Measurements from ENCODE around the gene RANBP9. TPM values are rescaled to one million over a fixed set of nuclear protein-coding genes. Genes with fewer than 3 reads are reported as not detected.

Gene RANBP9
- total RNA-seq, 1 donor from 2014 or later: 42.1 TPM

DNA sequence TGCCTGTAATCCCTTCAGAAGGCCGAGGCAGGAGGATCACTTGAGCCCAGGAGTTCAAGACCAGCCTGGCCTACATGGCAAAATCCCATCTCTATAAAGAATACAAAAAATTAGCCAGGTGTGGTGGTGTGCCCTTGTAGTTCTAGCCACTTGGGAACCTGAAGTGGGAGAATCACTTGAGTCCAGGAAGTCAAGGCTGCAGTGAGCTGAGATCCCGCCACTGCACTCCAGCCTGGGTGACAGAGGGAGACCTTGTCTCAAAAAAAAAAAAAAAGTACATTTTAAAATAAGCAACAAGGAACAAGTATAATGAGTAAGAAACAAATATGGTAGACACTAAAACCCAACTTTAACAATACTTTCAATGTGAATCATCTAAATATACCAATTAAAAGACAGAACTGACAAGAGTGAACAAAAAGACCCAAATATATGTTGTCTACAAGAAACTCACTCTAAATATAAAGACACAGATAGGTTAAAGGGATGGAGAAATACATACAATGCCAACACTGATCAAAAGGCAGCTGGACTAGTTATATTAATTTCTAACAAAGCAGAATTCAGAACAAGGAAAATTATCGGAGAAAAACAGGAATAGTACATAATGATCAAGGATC, 37.7 kb downstream of the RANBP9 start:
- Histone ChIP-seq H3K79me2 (ENCODE audit: insufficient read depth, low read length) (peaks cover 99% of the 10 kb centered on the region), H3K27me3 (ENCODE audit: insufficient read depth, low read length) (no peaks in the 10 kb centered on the region), H3K36me3 (ENCODE audit: insufficient read depth, low read length) (no peaks in the 10 kb centered on the region), H3K4me2 (ENCODE audit: low read length) (no peak overlapping the region), H4K20me1 (ENCODE audit: insufficient read depth, low read length) (peaks cover 62% of the 10 kb centered on the region), H3K4me1 (ENCODE audit: insufficient read depth, low read length) (no peaks in the 10 kb centered on the region), H3K9ac (ENCODE audit: low read length) (no peak overlapping the region), H3K4me3 (ENCODE audit: insufficient read depth, low read depth, low read length) (no peak overlapping the region), H2AFZ (ENCODE audit: low read depth, low read length) (no peak overlapping the region), H3K27ac (ENCODE audit: low read depth, low read length) (no peak overlapping the region), H3K9me3 (ENCODE audit: insufficient read depth, low read depth, low read length) (no peaks in the 10 kb centered on the region)
- peaks cover 4% of the 10 kb centered on the region for H3K36me3 Mint-ChIP-seq (ENCODE audit: low read depth, unreplicated experiment)
- FAIRE-seq (no peak), DNase-seq (ENCODE audit: low read depth) (no peak)
- H3K9me3 Mint-ChIP-seq (ENCODE audit: unreplicated experiment): peaks cover 3% of the 10 kb centered on the region
- no peaks in the 10 kb centered on the region for H3K27me3 Mint-ChIP-seq (ENCODE audit: low read depth, unreplicated experiment)
- H3K4me1 Mint-ChIP-seq (ENCODE audit: low read depth, unreplicated experiment): peaks cover 8% of the 10 kb centered on the region
- no peak overlapping the region for H3K4me3 Mint-ChIP-seq (ENCODE audit: unreplicated experiment)
- no peak overlapping the region for H3K27ac Mint-ChIP-seq (ENCODE audit: unreplicated experiment)
- TF ChIP-seq, protein P1, sequence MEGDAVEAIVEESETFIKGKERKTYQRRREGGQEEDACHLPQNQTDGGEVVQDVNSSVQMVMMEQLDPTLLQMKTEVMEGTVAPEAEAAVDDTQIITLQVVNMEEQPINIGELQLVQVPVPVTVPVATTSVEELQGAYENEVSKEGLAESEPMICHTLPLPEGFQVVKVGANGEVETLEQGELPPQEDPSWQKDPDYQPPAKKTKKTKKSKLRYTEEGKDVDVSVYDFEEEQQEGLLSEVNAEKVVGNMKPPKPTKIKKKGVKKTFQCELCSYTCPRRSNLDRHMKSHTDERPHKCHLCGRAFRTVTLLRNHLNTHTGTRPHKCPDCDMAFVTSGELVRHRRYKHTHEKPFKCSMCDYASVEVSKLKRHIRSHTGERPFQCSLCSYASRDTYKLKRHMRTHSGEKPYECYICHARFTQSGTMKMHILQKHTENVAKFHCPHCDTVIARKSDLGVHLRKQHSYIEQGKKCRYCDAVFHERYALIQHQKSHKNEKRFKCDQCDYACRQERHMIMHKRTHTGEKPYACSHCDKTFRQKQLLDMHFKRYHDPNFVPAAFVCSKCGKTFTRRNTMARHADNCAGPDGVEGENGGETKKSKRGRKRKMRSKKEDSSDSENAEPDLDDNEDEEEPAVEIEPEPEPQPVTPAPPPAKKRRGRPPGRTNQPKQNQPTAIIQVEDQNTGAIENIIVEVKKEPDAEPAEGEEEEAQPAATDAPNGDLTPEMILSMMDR (IDR thresholded peaks at IDR 0.05; ENCODE audit: insufficient read depth, low read depth, low read length): no peak
- TF ChIP-seq EZH2 (IDR thresholded peaks at IDR 0.05; ENCODE audit: insufficient read depth, low read length): no peak

DNA sequence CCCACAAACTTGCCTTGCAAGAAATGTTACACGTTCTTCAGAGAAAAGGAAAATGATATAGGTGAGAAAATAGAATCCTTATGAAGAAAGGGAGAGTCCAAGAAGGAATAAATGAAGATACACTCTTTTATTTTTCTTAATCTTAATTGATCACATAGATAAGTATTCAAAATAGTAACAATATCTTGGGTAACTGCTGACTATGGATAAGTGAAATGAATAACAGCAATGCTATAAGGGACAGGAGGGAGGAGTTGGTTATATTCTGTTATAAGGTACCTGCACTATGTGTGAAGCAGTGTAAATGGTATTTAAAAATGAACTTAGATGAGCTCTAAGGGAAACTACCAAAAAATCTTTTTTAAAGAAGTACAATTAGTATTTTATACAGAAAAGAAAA, 38.3 kb downstream of the RANBP9 start:
- H3K4me1 Mint-ChIP-seq (ENCODE audit: low read depth, unreplicated experiment): peaks cover 8% of the 10 kb centered on the region
- Histone ChIP-seq H3K79me2 (ENCODE audit: insufficient read depth, low read length) (peaks cover 99% of the 10 kb centered on the region), H3K4me1 (ENCODE audit: insufficient read depth, low read length) (no peaks in the 10 kb centered on the region), H3K27ac (ENCODE audit: low read depth, low read length) (no peak overlapping the region), H3K4me2 (ENCODE audit: low read length) (no peak overlapping the region), H3K9ac (ENCODE audit: low read length) (no peak overlapping the region), H3K4me3 (ENCODE audit: insufficient read depth, low read depth, low read length) (no peak overlapping the region), H3K9me3 (ENCODE audit: insufficient read depth, low read depth, low read length) (no peaks in the 10 kb centered on the region), H3K36me3 (ENCODE audit: insufficient read depth, low read length) (no peaks in the 10 kb centered on the region), H4K20me1 (ENCODE audit: insufficient read depth, low read length) (peaks cover 59% of the 10 kb centered on the region), H2AFZ (ENCODE audit: low read depth, low read length) (no peak overlapping the region), H3K27me3 (ENCODE audit: insufficient read depth, low read length) (no peaks in the 10 kb centered on the region)
- H3K4me3 Mint-ChIP-seq (ENCODE audit: unreplicated experiment): no peak overlapping the region
- H3K36me3 Mint-ChIP-seq (ENCODE audit: low read depth, unreplicated experiment): peaks cover 1% of the 10 kb centered on the region
- FAIRE-seq (no peak), DNase-seq (ENCODE audit: low read depth) (no peak)
- no peaks in the 10 kb centered on the region for H3K27me3 Mint-ChIP-seq (ENCODE audit: low read depth, unreplicated experiment)
- no peak overlapping the region for H3K27ac Mint-ChIP-seq (ENCODE audit: unreplicated experiment)
- TF ChIP-seq, protein P1 (IDR thresholded peaks at IDR 0.05; ENCODE audit: insufficient read depth, low read depth, low read length): no peak
- no peak for TF ChIP-seq EZH2 (IDR thresholded peaks at IDR 0.05; ENCODE audit: insufficient read depth, low read length)
- peaks cover 6% of the 10 kb centered on the region for H3K9me3 Mint-ChIP-seq (ENCODE audit: unreplicated experiment)

DNA sequence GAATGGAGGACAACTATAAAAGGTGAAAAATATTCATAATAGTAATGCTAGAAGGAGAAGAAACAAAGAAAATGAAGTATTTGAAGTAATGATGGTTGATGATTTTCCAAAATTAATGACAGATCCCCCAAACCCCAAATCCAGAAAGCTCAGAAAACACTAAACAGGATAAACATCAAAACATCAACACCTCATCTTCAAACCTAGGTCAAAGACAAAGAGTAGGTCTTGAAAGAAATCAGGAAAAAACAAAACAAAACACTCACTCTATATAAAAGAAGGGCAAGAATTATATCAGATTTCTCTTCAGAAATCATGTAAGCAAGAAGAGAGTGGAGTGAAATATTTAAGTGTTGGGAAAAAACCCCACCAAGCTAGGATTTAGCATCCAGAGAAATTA, 38.7 kb downstream of the RANBP9 start:
- Mint-ChIP-seq H3K4me3 (ENCODE audit: unreplicated experiment) (no peak overlapping the region), H3K27me3 (ENCODE audit: low read depth, unreplicated experiment) (no peaks in the 10 kb centered on the region), H3K9me3 (ENCODE audit: unreplicated experiment) (peaks cover 6% of the 10 kb centered on the region), H3K27ac (ENCODE audit: unreplicated experiment) (no peak overlapping the region), H3K4me1 (ENCODE audit: low read depth, unreplicated experiment) (peaks cover 7% of the 10 kb centered on the region), H3K36me3 (ENCODE audit: low read depth, unreplicated experiment) (no peaks in the 10 kb centered on the region)
- no peaks in the 10 kb centered on the region for H3K9me3 ChIP-seq (ENCODE audit: insufficient read depth, low read depth, low read length)
- FAIRE-seq (no peak), DNase-seq (ENCODE audit: low read depth) (no peak)
- H2AFZ ChIP-seq (ENCODE audit: low read depth, low read length): no peak overlapping the region
- TF ChIP-seq, protein P1 (IDR thresholded peaks at IDR 0.05; ENCODE audit: insufficient read depth, low read depth, low read length): no peak
- no peak for TF ChIP-seq EZH2 (IDR thresholded peaks at IDR 0.05; ENCODE audit: insufficient read depth, low read length)
- no peak overlapping the region for H3K27ac ChIP-seq (ENCODE audit: low read depth, low read length)
- H3K79me2 ChIP-seq (ENCODE audit: insufficient read depth, low read length): peaks cover 99% of the 10 kb centered on the region
- no peaks in the 10 kb centered on the region for H3K27me3 ChIP-seq (ENCODE audit: insufficient read depth, low read length)
- no peak overlapping the region for H3K9ac ChIP-seq (ENCODE audit: low read length)
- no peaks in the 10 kb centered on the region for H3K36me3 ChIP-seq (ENCODE audit: insufficient read depth, low read length)
- H3K4me3 ChIP-seq (ENCODE audit: insufficient read depth, low read depth, low read length): no peak overlapping the region
- no peaks in the 10 kb centered on the region for H3K4me1 ChIP-seq (ENCODE audit: insufficient read depth, low read length)
- peaks cover 57% of the 10 kb centered on the region for H4K20me1 ChIP-seq (ENCODE audit: insufficient read depth, low read length)
- no peak overlapping the region for H3K4me2 ChIP-seq (ENCODE audit: low read length)
